NCI-H345 treated with DMSO at 0.1 percent for 48 hours (cell line): ENCODE measurements around the gene HSPG2.

ENCODE experiments used
- DNase-seq: peaks from one replicate; lab custom pipeline; 2025; ENCODE audit not compliant: unreplicated experiment; lab: John Stamatoyannopoulos, UW

The HSPG2 gene

DNA sequence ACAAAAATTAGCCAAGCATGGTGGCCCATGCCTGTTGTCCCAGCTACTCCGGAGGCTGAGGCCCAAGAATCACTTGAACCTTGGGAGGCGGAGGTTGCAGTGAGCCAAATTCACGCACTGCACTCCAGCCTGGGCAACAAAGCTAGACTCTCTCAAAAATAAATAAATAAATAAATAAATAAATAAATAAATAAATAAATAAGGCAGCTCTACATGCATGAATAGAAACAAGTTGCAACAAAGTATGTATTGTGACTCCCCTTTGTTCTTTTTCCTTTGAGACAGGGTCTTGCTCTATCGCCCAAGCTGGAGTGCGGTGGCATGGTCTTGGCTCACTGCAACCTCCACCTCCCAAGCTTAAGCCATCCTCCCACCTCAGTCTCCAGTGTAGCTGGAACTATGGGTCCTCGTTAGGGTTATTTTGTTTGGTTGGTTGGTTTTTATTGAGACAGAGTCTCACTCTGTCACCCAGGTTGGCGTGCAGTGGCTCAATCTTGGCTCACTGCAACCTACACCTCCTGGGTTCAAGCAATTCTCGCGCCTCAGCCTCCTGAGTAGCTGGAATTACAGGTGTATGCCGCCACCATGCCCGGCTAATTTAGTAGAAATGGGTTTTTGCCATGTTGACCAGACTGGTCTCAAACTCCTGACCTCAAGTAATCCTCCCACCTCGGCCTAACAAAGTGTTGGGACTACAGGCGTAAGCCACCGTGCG, 162.1 kb downstream of the HSPG2 start:
- DNase-seq: no peak

GRCh38 chr1:21773585-21773984, 163.5 kb downstream of the HSPG2 start:
- DNase-seq: no peak
